HFF-Myc (cell line): ENCODE measurements around the gene SYDE1.
"Not testable (repeated sequence)": the region's sequence is repeated elsewhere in the genome, so short reads cannot be mapped to it uniquely, and the experiment has no call there.

Source experiments
- DNase-seq: peaks from one replicate; pipeline ENCODE4 v3.0.0-alpha.2; 2011; ENCODE audit warnings: low read depth; ENCODE audit errors: extremely low read depth
- H3K4me3 ChIP-seq: replicated peaks from 2 replicates; pipeline ENCODE4 v1.5.1; 2011; ENCODE audit warnings: low read depth, mild to moderate bottlenecking, control low read depth, low read length
- CTCF ChIP-seq: IDR thresholded peaks from 2 replicates; pipeline ENCODE4 v1.5.1; 2012; ENCODE audit warnings: mild to moderate bottlenecking, low read depth, low read length, control low read depth; ENCODE audit errors: missing control alignments

The SYDE1 gene

GRCh38 chr19:15107061-15108010 lies at the start of gene SYDE1:
Gene SYDE1, plus strand, starts transcription at chr19:15107401. Its CDS starts 33 bp downstream, at chr19:15107434.
- no peak for DNase-seq
- H3K4me3 ChIP-seq, result peak within 1 kb of the TSS; percentile 70
- TF ChIP-seq CTCF, result no peak

DNA sequence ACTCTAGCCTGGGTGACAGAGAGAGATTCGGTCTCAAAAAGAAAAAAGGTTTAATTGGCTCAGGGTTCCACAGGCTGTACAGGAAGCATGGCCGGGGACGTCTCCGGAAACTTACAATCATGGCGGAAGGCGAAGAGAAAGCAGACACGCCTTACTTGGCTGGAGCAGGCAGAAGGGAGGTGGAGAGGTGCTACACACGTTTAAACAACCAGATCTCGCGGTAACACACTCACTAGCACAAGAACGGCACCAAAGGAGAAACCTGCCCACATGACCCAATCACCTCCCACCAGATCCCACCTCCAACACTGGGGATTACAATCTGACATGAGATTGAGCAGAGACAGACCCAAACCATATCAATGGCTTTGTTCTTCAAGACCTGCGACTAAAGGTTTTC lies 45.2 kb upstream of the SYDE1 start:
- DNase-seq, result no peak
- no peak for TF ChIP-seq CTCF
- H3K4me3 ChIP-seq, result no peak overlapping the region

GRCh38 chr19:15070386-15070785 lies 36.8 kb upstream of the SYDE1 start:
- DNase-seq, H3K4me3 ChIP-seq: not testable (repeated sequence)

- no peak for TF ChIP-seq CTCF
- no peak for DNase-seq
Measured at GRCh38 chr19:15072930-15073647, 34.1 kb upstream of the SYDE1 start.

GRCh38 chr19:15074371-15074770 lies 32.8 kb upstream of the SYDE1 start:
- TF ChIP-seq CTCF, result no peak
- DNase-seq, result no peak
- no peak overlapping the region for H3K4me3 ChIP-seq

More at GRCh38 chr19:15072930-15073647, 34.1 kb upstream of the SYDE1 start:
- no peak overlapping the region for H3K4me3 ChIP-seq

DNA sequence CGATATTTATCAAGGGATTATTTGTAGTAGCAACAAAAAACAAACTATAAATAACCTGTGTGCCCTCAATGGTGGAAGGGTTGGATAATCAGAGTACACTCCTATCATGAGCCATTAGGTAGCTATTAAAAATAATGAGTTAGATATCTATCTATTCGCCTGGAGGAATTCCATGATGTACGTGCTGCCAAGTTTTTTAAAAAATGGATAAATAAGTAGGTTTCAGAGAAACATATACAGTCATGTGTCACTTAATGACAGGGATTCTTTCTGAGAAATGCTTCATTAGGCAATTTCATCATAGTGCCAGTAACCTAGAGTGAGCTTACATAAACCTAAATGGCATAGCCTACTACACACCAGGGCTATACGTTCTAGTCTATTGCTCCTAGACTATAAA lies 31.4 kb upstream of the SYDE1 start:
- TF ChIP-seq CTCF, result no peak
- no peak for DNase-seq
- no peak overlapping the region for H3K4me3 ChIP-seq

DNA sequence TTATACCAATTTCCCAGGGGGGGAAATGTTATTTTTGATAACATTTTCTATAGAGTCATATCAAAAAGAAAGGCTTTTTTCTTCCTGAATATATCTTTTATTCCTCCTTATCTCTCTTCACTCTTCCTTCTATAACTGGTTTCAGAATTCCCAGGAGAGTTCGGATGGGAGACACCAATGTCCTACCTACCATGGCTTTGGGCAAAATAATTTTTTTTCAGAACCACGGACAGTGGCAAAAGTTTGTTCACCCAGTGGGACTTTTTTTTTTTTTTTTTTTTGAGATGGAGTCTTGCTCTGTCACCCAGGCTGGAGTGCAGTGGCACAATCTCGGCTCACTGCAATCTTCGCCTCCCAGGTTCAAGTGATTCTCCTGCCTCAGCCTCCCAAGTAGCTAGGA lies 27.2 kb upstream of the SYDE1 start:
- H3K4me3 ChIP-seq, DNase-seq: not testable (repeated sequence)

GRCh38 chr19:15081911-15082310 lies 25.3 kb upstream of the SYDE1 start, which contains the start of gene OR1I1:
Gene OR1I1, plus strand, starts transcription at chr19:15082211. Its CDS starts 4,855 bp downstream, at chr19:15087066.
- DNase-seq, result no peak

More at GRCh38 chr19:15081911-15082310, 25.3 kb upstream of the SYDE1 start, which contains the start of gene OR1I1:
- TF ChIP-seq CTCF, result no peak
- H3K4me3 ChIP-seq, result no peak within 1 kb of the TSS
